GM10266 (cell line): ENCODE results near the gene OAS3.

Experiments
- DNase-seq: peaks from one replicate; pipeline ENCODE4 v3.0.0; 2012; ENCODE audit errors: extremely low spot score
- CTCF ChIP-seq: IDR thresholded peaks from 2 replicates; pipeline ENCODE4 v1.5.1; 2012; ENCODE audit warnings: mild to moderate bottlenecking, low read depth; ENCODE audit not compliant: control insufficient read depth, insufficient read depth; ENCODE audit errors: missing control alignments

Gene OAS3

GRCh38 chr12:112967306-112967705, 29.0 kb downstream of the OAS3 start:
- no peak for DNase-seq
- no peak for TF ChIP-seq CTCF

- no peak for TF ChIP-seq CTCF
- no peak for DNase-seq
These were observed 29.6 kb downstream of the OAS3 start for GRCh38 chr12:112967858-112968257.

- no peak for DNase-seq
- TF ChIP-seq CTCF = no peak
These were observed 31.5 kb downstream of the OAS3 start for GRCh38 chr12:112969547-112970306.

GRCh38 chr12:112970391-112970790, 32.1 kb downstream of the OAS3 start:
- DNase-seq = no peak
- no peak for TF ChIP-seq CTCF

GRCh38 chr12:112971248-112971647, 33.0 kb downstream of the OAS3 start:
- no peak for DNase-seq
- TF ChIP-seq CTCF = no peak

- no peak for DNase-seq
- no peak for TF ChIP-seq CTCF
These were observed 34.9 kb downstream of the OAS3 start for GRCh38 chr12:112973011-112973735.

- no peak for TF ChIP-seq CTCF
- no peak for DNase-seq
These were observed 35.6 kb downstream of the OAS3 start for GRCh38 chr12:112973818-112974231.
